Neutrophil (primary cell): ENCODE data around the gene ALLC.

Source experiments
- H3K27ac ChIP-seq: fragments of 200-600 bp; sonication (generic); 2 replicates; pipeline ENCODE4 v1.5.1; 2016; ENCODE audit warnings: mild to moderate bottlenecking, moderate library complexity
- H3K27me3 ChIP-seq: fragments of 200-600 bp; sonication (generic); 2 replicates; pipeline ENCODE4 v1.6.0; 2016; ENCODE audit warnings: mild to moderate bottlenecking
- H3K36me3 ChIP-seq: fragments of 200-600 bp; sonication (generic); 2 replicates; pipeline ENCODE4 v1.5.1; 2017
- H3K4me1 ChIP-seq, 2 experiments: fragments of 200-600 bp in 1 of 2; sonication (generic) in 1 of 2; 1 replicate in 1 of 2; 2 replicates in 1 of 2; pipeline versions ENCODE4 v1.5.1 to v1.6.1; 2013 to 2016; ENCODE audit warnings: low read depth in 1 of 2, low read length in 1 of 2, mild to moderate bottlenecking in 1 of 2, moderate library complexity in 1 of 2; ENCODE audit not compliant: control insufficient read depth in 1 of 2, insufficient read depth in 1 of 2
- H3K4me3 ChIP-seq, 2 experiments: fragments of 200-600 bp in 1 of 2; sonication (generic) in 1 of 2; 1 replicate in 1 of 2; 2 replicates in 1 of 2; pipeline ENCODE4 v1.5.1; 2013 to 2016; ENCODE audit warnings: low read depth in 1 of 2, low read length in 1 of 2, mild to moderate bottlenecking in 1 of 2, moderate library complexity in 1 of 2
- H3K9me3 ChIP-seq: fragments of 200-600 bp; sonication (generic); 2 replicates; pipeline ENCODE4 v1.5.1; 2016
- CTCF ChIP-seq: fragments of 200-600 bp; sonication (generic); IDR thresholded peaks from 2 replicates; pipeline ENCODE4 v1.5.1; 2016; ENCODE audit warnings: antibody characterized with exemption

The ALLC gene

GRCh38 chr2:3641841-3642421 is 16.1 kb upstream of the ALLC start:
- Histone ChIP-seq H3K27me3 (peaks cover 3% of the 10 kb centered on the region), H3K4me1 (no peaks in the 10 kb centered on the region), H3K36me3 (no peaks in the 10 kb centered on the region), H3K27ac (no peak overlapping the region), H3K9me3 (no peaks in the 10 kb centered on the region), H3K4me3 (no peak overlapping the region)
- no peak for TF ChIP-seq CTCF

GRCh38 chr2:3642521-3643215 is 15.3 kb upstream of the ALLC start:
- H3K4me1 ChIP-seq, result no peaks in the 10 kb centered on the region
- H3K36me3 ChIP-seq, result no peaks in the 10 kb centered on the region
- no peak for TF ChIP-seq CTCF
- no peaks in the 10 kb centered on the region for H3K9me3 ChIP-seq
- peaks cover 3% of the 10 kb centered on the region for H3K27me3 ChIP-seq
- no peak overlapping the region for H3K27ac ChIP-seq
- no peak overlapping the region for H3K4me3 ChIP-seq

- Histone ChIP-seq H3K9me3 (no peaks in the 10 kb centered on the region), H3K4me3 (no peak overlapping the region), H3K27ac (no peak overlapping the region), H3K4me1 (no peaks in the 10 kb centered on the region), H3K36me3 (no peaks in the 10 kb centered on the region), H3K27me3 (peaks cover 3% of the 10 kb centered on the region)
- no peak for TF ChIP-seq CTCF
Observed at GRCh38 chr2:3643371-3644245, 14.4 kb upstream of the ALLC start.

- H3K4me3 ChIP-seq, result no peak overlapping the region
- no peak overlapping the region for H3K27ac ChIP-seq
- H3K36me3 ChIP-seq, result no peaks in the 10 kb centered on the region
- H3K4me1 ChIP-seq, result no peaks in the 10 kb centered on the region
- no peak for TF ChIP-seq CTCF
- no peaks in the 10 kb centered on the region for H3K9me3 ChIP-seq
- peaks cover 3% of the 10 kb centered on the region for H3K27me3 ChIP-seq
Observed at GRCh38 chr2:3644246-3644525, 13.8 kb upstream of the ALLC start.

GRCh38 chr2:3644891-3645605 is 13.0 kb upstream of the ALLC start:
- H3K27ac ChIP-seq, result no peak overlapping the region
- TF ChIP-seq CTCF, result no peak
- H3K4me3 ChIP-seq, result no peak overlapping the region
- no peaks in the 10 kb centered on the region for H3K4me1 ChIP-seq
- H3K9me3 ChIP-seq, result no peaks in the 10 kb centered on the region
- peaks cover 10% of the 10 kb centered on the region for H3K27me3 ChIP-seq
- H3K36me3 ChIP-seq, result no peaks in the 10 kb centered on the region
